CD1c-positive myeloid dendritic cell (primary cell): ENCODE data around the gene UNC93A.
"Not testable (repeated sequence)": the region's sequence is repeated elsewhere in the genome, so short reads cannot be mapped to it uniquely, and the experiment has no call there.

ENCODE experiments used
- DNase-seq: peaks from one replicate; pipeline ENCODE4 v3.0.0-alpha.2; 2016; ENCODE audit errors: extremely low spot score

UNC93A gene

DNA sequence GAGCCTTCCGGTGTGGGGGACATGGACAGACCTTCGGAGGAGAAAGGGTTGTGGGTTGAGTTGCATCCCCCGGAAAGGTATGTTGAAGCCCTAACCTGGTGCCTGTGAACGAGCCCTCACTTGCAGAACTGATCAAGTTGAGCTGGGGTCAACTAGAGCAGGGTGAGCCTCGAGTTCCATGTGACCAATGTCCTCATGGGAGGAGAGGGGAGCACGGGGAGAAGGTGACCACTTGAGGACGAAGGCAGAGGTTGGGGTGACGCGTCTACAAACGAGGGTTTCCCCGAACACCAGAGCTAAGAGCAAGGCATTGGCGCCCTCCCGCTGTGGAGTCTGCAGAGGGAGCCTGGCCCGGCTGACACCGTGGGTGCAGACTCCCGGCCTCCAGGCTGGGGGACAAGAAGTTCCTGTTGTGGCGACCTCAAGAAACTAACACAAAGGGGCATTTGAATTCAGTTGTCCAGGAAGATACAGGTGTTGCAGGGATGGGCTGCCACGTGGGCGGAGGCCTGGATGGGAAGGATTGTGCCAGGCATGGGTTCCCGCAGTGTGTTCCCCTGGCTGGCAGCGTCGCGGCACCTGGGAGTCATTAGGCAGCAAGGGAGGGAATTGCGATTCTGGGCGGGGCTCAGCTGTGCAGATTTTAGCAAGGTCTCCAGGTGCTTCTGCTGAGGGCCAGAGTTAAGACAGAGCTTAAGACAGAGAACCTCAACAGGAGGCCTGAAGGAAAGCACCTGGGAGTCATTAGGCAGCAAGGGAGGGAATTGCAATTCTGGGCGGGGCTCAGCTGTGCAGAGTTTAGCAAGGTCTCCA is 20.4 kb upstream of the UNC93A start:
- DNase-seq: no peak

DNA sequence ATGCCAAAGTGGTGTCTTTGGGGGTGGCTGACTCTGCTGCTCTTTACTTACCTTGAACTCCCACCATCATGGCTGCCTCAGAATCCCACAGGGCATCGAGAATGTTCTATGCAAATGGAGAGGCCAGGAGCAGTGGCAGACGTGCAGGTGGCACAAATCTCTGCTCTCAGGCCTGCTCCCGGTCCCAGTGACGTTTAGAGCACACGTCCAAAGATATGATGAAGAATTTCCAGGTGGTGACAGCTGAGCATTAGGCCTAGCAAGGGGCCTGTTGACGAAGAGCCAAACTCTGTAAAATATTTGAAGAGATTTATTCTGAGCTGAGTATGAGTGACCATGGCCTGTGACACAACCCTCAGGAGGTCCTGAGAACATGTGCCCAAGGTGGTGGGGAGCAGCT is 19.0 kb upstream of the UNC93A start:
- no peak for DNase-seq

DNA sequence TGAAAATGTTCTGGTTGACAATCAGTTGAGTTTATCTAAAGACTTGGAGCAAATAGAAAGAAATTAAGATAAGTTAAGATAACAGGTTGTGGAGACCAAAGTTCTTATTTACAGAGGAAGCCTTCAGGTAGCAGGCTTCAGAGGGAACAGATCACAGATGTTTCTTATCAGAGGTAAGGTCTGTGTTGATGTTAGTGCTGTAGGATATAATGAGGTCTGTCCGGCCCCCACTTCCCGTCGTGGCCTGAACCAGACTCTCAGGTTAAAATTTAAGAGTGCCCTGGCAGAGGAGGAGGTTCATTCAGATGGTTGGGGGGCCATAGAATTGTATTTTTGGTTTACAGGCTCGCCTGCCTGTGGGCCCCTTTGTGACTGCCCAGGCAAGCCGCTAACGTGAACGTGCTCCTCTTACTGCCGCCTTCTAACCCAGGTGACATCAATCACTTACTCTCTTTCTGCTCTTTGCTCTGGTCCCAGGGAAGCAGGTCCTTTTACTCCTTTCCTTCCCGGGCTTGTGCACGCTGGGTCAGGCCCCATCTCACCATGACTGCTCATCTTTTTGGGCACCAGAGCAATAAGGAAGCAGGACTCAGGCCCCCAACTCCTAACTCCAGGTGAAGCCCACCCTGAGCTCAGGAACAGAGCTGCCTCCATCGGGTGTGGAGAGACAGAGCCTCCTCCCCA is 18.3 kb upstream of the UNC93A start:
- no peak for DNase-seq

GRCh38 chr6:167274270-167274669 is 16.8 kb upstream of the UNC93A start:
- no peak for DNase-seq

DNA sequence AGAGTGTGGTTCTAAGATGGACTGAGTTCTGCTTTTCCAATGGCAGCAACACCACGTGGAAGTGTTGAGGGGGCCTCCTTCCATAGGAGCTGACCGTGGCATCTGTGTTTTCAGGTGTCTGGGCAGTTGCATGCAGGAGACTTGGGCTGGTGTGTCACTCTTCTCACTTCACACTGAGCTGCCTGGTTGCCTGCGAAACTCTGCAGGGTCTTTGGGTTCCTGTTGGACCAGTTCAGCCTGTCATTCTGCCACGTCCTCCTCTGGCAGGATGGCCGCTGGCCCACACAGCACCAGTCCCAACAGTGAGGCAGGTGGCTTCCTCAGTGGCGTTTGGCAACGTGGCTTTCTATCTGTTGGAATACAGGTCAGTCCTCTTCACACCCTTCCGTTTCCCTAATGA is 16.1 kb upstream of the UNC93A start:
- DNase-seq: no peak

DNA sequence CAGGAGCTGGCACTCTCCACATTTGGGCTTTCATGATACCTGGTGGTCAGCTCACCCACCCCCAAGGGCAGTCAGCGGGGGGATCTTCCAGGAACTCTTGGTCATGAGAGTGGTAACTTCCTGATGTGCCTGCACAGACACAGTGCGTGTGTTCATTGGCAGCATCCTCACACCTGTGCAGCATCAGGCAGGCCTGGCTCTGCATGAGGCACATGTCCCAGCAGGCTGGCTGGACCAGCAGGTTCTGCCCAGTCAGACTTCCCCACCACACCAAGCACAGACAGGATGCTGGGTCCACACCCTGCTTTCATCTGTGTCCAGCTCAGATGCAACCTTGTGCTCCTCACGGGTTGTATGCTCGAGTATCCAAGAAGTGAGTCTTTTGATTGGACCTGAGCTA is 15.7 kb upstream of the UNC93A start:
- DNase-seq: no peak

- no peak for DNase-seq
Measured at GRCh38 chr6:167276772-167277533, 14.2 kb upstream of the UNC93A start.

DNA sequence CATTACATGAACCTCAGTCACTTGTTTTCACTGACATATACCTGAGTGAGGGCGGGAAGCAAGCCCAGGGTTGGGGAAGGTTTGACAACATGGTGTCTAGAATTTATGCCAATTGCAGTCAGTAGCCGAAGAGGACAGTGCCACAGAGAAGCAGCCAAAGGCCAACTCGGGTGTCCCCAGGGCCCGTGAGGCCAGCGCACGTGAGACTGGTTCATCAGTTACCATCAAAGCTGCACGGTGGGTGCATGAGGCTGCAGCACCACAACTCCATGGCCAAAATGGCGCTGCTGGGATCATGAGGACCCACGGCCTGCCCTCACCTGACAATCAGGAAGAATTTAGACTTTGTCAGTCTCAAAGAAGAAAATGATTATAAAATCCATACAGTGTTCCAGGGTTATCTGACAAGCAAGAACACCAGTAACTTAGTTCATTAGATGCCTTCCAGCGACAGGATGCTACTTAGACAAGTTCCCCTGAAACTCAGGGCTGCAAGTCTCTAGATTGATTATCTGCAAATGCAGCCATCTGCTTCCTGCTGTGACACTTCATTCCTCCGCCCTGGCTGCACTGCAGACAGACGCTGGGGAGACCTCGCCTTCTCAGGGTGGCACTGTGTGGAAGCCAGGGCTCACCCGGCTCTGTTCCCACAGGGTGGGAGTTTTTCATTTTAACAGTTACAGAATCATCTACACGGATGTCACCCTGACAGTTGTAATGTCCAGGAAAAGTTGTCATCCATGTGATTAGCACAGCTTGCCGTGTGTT is 12.8 kb upstream of the UNC93A start:
- DNase-seq: not testable (repeated sequence)

DNA sequence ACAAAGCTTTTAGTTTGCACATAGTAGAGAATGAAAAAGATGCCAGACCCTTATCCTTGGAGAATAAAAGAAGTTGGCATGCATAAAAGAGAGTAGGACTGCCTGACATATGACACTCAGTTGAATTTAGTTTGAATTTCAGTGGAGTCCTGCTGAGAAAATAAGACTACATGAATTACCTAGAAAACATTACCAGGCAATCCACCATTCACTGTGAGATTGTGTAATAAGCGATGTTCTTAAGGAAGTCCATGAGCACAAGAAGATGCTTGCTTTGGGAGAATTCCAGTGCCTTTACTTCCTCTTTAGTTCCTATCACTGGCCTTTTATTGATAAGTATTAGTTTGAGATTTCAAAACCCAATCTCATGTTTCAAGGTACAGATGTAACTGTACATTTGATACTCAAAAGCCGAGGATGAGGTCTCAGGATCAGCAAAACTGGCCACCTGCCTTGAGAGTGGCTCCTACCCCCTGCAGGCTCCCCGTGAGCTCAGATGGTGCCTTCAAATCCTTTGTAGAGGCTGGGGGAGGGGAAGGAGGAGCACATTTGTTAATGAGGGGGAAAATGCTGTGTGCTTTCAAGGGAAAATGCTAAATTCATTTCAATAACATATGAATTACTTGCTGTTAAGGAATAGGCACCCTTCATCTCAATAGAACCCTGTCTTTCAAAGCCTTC is 11.2 kb upstream of the UNC93A start:
- no peak for DNase-seq

- DNase-seq: not testable (repeated sequence)
Measured at GRCh38 chr6:167280466-167280865, 10.6 kb upstream of the UNC93A start.

GRCh38 chr6:167282165-167282564 is 8.9 kb upstream of the UNC93A start:
- DNase-seq: no peak

DNA sequence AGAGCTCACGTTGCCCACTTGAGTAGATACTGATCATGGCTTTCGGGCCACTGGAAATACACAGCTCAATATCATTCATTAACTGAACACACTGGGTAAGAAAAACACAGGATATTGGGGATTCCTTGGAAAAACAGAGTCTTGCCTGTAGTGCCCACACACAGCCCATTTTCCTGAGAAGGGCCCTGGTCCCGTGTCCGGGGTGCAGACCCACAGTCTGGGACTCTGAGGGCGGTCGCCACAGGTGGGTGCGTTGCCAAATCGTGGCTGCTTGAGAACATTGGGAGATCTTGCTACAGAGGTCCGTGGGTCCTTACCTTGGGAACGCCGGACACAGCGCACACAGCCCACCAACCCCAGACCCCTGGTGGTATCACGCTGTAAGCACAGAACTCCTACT is 6.5 kb upstream of the UNC93A start:
- not testable (repeated sequence) for DNase-seq

- DNase-seq: no peak
Measured at GRCh38 chr6:167285077-167285770, 5.9 kb upstream of the UNC93A start.

GRCh38 chr6:167287513-167288048 is 3.5 kb upstream of the UNC93A start:
- DNase-seq: no peak

- peak; percentile 29 for DNase-seq
Measured at GRCh38 chr6:167288591-167289225, 2.4 kb upstream of the UNC93A start.

DNA sequence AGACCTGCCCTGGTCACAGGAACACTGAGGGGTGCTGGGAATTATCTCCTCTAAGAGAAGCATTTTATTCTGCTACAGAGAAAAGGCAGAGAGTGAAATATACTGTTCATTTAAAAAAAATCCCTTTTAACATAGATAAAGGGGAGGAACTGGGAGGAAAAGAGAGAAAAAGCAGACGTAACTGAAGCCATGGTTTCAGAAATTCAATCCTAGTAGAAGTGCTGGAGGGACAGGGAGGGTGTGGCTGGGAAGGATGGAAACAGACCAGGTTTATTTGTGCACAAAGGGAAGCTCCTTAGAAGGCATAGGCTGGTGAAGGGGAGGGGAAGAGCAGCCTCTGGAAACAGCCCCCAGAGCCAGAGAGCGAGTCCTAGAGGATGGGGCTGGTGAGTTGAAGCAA is 1.8 kb upstream of the UNC93A start:
- DNase-seq: not testable (repeated sequence)

DNA sequence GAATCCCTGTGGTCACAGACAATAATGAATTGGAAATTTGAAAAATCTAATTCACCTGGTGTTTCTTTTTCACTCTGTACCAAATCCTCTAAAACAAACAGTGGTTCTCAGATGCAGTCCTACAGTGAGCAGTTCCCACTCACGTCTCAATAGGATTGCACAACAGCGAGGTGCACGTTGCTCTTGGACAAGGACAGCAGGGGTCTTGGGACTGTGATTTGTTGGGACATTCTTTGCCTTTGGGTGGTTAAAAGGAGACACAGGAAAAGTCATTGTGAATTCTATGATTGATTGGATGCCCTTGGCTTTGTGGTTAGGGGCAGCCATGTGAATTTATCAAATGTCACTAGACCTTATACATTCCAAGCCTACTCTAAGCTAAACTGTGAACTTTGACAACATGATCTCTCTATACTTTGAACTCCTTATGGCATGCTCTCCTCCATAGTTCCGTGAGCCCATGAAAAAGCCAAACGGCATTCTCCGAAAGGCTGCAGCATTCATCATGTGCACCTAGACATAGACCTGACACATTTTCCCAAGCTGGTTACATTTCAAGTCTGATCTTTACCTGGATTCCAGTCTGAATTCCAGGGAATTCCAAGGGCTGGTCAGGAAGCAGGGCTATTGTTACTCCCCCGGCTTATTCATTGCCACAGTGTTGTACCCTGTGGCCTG is 647 bp downstream of the UNC93A start:
- no peak for DNase-seq

GRCh38 chr6:167292301-167293087 is 1.4 kb downstream of the UNC93A start:
- DNase-seq: no peak
